ENCODE measurements around the gene SMIM3.
"Not testable (repeated sequence)": the region's sequence is repeated elsewhere in the genome, so short reads cannot be mapped to it uniquely, and the experiment has no call there.

Gene SMIM3

DNA sequence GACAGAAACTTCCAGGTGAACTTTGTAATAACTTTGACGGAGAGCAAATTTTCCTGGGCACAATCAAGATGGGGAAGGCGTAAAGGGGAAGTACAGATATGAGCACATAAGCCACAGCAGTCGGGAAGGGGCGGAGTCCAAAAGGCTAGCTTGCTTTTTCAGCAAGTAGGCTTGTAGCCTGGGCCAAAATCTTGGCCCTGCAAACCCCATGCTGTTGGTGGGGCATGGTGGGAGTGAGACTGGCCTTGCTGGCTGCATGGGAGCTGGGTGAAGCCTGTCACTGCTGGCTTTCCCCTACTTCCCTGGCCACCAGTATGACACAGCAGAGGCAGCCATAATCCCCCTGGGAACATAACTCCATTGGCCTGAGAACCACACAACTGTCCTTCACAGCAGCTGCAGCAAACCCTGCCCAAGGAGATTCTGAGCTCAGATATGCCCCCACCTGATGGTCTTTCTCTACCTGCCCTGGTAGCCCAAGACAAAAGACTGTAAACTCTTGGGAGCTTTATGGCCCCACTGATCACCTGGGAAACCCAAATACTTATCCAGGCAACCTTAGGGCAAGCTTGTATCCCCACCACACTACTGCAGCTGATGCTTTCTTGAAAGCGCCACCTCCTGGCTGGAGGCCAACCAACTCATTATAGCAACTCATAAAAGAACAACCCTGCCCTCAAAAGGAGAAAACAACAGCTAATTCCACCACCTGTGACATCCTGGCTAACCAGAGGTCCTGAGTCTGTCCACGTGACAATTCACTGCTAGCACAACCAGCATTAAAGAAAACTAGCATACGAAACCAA is 43.8 kb upstream of the SMIM3 start:
- H3K9ac ChIP-seq (ENCODE audit: low read length), result no peak overlapping the region
- no peak overlapping the region for H3K4me3 ChIP-seq (ENCODE audit: low read length)
- no peak overlapping the region for H3K27ac ChIP-seq (ENCODE audit: low read length)
- DNase-seq, result no peak
- no peak for TF ChIP-seq EZH2phosphoT487 (IDR thresholded peaks at IDR 0.05; ENCODE audit: low read length)
- TF ChIP-seq, protein P1, sequence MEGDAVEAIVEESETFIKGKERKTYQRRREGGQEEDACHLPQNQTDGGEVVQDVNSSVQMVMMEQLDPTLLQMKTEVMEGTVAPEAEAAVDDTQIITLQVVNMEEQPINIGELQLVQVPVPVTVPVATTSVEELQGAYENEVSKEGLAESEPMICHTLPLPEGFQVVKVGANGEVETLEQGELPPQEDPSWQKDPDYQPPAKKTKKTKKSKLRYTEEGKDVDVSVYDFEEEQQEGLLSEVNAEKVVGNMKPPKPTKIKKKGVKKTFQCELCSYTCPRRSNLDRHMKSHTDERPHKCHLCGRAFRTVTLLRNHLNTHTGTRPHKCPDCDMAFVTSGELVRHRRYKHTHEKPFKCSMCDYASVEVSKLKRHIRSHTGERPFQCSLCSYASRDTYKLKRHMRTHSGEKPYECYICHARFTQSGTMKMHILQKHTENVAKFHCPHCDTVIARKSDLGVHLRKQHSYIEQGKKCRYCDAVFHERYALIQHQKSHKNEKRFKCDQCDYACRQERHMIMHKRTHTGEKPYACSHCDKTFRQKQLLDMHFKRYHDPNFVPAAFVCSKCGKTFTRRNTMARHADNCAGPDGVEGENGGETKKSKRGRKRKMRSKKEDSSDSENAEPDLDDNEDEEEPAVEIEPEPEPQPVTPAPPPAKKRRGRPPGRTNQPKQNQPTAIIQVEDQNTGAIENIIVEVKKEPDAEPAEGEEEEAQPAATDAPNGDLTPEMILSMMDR (IDR thresholded peaks at IDR 0.05; ENCODE audit: low read length), result no peak
- TF ChIP-seq EZH2 (optimal IDR thresholded peaks at IDR 0.05; ENCODE audit: low read depth, low read length), result no peak
- peaks cover 52% of the 10 kb centered on the region for H3K79me2 ChIP-seq (ENCODE audit: low read length)
- no peaks in the 10 kb centered on the region; the same call in 1 of the 2 replicates for H3K36me3 ChIP-seq (replicated peaks; ENCODE audit: insufficient read depth, low read length)
- no peaks in the 10 kb centered on the region for H3K9me2 ChIP-seq (replicated peaks; ENCODE audit: insufficient read depth, low read length)
- no peaks in the 10 kb centered on the region for H4K20me1 ChIP-seq (ENCODE audit: insufficient read depth, low read length)
- no peak overlapping the region for H3K4me2 ChIP-seq (ENCODE audit: low read depth, low read length)
- no peak overlapping the region for H2AFZ ChIP-seq (ENCODE audit: low read length)
- no peaks in the 10 kb centered on the region for H3F3A ChIP-seq (ENCODE audit: insufficient read depth, low read length)
- H3K4me1 ChIP-seq (ENCODE audit: low read length), result peaks cover 10% of the 10 kb centered on the region
- H3K9me3 ChIP-seq (replicated peaks; ENCODE audit: insufficient read depth, low read length), result no peaks in the 10 kb centered on the region
- H3K27me3 ChIP-seq (replicated peaks; ENCODE audit: insufficient read depth, low read length), result no peaks in the 10 kb centered on the region

GRCh38 chr5:150738862-150739261 is 39.7 kb upstream of the SMIM3 start:
- Histone ChIP-seq H3K9me2 (replicated peaks; ENCODE audit: insufficient read depth, low read length) (no peaks in the 10 kb centered on the region), H3K27ac (ENCODE audit: low read length) (no peak overlapping the region), H3K9ac (ENCODE audit: low read length) (no peak overlapping the region), H3K36me3 (replicated peaks; ENCODE audit: insufficient read depth, low read length) (no peaks in the 10 kb centered on the region; the same call in 1 of the 2 replicates), H3K79me2 (ENCODE audit: low read length) (peaks cover 70% of the 10 kb centered on the region), H4K20me1 (ENCODE audit: insufficient read depth, low read length) (no peaks in the 10 kb centered on the region), H3K27me3 (replicated peaks; ENCODE audit: insufficient read depth, low read length) (no peaks in the 10 kb centered on the region), H3K9me3 (replicated peaks; ENCODE audit: insufficient read depth, low read length) (no peaks in the 10 kb centered on the region), H3F3A (ENCODE audit: insufficient read depth, low read length) (no peaks in the 10 kb centered on the region), H3K4me3 (ENCODE audit: low read length) (no peak overlapping the region), H3K4me1 (ENCODE audit: low read length) (peaks cover 10% of the 10 kb centered on the region), H3K4me2 (ENCODE audit: low read depth, low read length) (no peak overlapping the region), H2AFZ (ENCODE audit: low read length) (no peak overlapping the region)
- DNase-seq, result no peak
- no peak for TF ChIP-seq EZH2 (optimal IDR thresholded peaks at IDR 0.05; ENCODE audit: low read depth, low read length)

DNA sequence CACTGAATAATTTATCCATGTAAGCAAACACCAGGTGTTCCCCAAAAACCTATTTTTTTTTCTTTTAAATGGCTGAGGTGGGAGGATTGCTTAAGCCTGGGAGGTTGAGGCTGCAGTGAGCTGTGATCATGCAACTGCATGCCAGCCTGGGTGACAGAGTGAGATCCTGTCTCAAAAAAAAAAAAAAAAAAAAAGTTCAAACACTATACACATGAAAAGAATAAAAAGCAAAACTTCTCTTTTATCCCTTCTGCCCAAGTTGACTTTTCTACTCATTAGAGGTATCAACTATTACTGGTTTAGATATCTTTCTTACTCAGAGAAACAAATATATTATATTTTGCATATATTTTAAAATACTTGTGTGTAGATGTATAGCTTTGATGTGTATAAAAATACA is 37.6 kb upstream of the SMIM3 start:
- H3K4me3 ChIP-seq (ENCODE audit: low read length), result no peak overlapping the region
- H3K9me2 ChIP-seq (replicated peaks; ENCODE audit: insufficient read depth, low read length), result no peaks in the 10 kb centered on the region
- H2AFZ ChIP-seq (ENCODE audit: low read length), result no peak overlapping the region
- H3K4me2 ChIP-seq (ENCODE audit: low read depth, low read length), result no peak overlapping the region
- TF ChIP-seq, protein P1 (IDR thresholded peaks at IDR 0.05; ENCODE audit: low read length), result no peak
- TF ChIP-seq EZH2phosphoT487 (IDR thresholded peaks at IDR 0.05; ENCODE audit: low read length) (no peak), EZH2 (optimal IDR thresholded peaks at IDR 0.05; ENCODE audit: low read depth, low read length) (no peak)
- no peaks in the 10 kb centered on the region for H3F3A ChIP-seq (ENCODE audit: insufficient read depth, low read length)
- H3K27me3 ChIP-seq (replicated peaks; ENCODE audit: insufficient read depth, low read length), result no peaks in the 10 kb centered on the region
- no peaks in the 10 kb centered on the region for H3K9me3 ChIP-seq (replicated peaks; ENCODE audit: insufficient read depth, low read length)
- H4K20me1 ChIP-seq (ENCODE audit: insufficient read depth, low read length), result no peaks in the 10 kb centered on the region
- no peaks in the 10 kb centered on the region for H3K36me3 ChIP-seq (replicated peaks; ENCODE audit: insufficient read depth, low read length)
- peaks cover 50% of the 10 kb centered on the region for H3K79me2 ChIP-seq (ENCODE audit: low read length)
- no peak for DNase-seq
- H3K27ac ChIP-seq (ENCODE audit: low read length), result no peak overlapping the region
- H3K4me1 ChIP-seq (ENCODE audit: low read length), result peaks cover 10% of the 10 kb centered on the region
- H3K9ac ChIP-seq (ENCODE audit: low read length), result no peak overlapping the region

- not testable (repeated sequence) for H3K4me1 ChIP-seq (ENCODE audit: low read length); H3K9me2 ChIP-seq (replicated peaks; ENCODE audit: insufficient read depth, low read length); H2AFZ ChIP-seq (ENCODE audit: low read length); H3F3A ChIP-seq (ENCODE audit: insufficient read depth, low read length); H3K36me3 ChIP-seq (replicated peaks; ENCODE audit: insufficient read depth, low read length); H3K4me3 ChIP-seq (ENCODE audit: low read length); H3K4me2 ChIP-seq (ENCODE audit: low read depth, low read length); DNase-seq; H3K9me3 ChIP-seq (replicated peaks; ENCODE audit: insufficient read depth, low read length); H3K27me3 ChIP-seq (replicated peaks; ENCODE audit: insufficient read depth, low read length); H3K9ac ChIP-seq (ENCODE audit: low read length); H4K20me1 ChIP-seq (ENCODE audit: insufficient read depth, low read length); H3K27ac ChIP-seq (ENCODE audit: low read length)
- H3K79me2 ChIP-seq (ENCODE audit: low read length), result peaks cover 37% of the 10 kb centered on the region
Observed at GRCh38 chr5:150742455-150743141, 36.0 kb upstream of the SMIM3 start.

- H3K27me3 ChIP-seq (replicated peaks; ENCODE audit: insufficient read depth, low read length); H3K9me2 ChIP-seq (replicated peaks; ENCODE audit: insufficient read depth, low read length); H3K36me3 ChIP-seq (replicated peaks; ENCODE audit: insufficient read depth, low read length); H2AFZ ChIP-seq (ENCODE audit: low read length); H3K9ac ChIP-seq (ENCODE audit: low read length); H3K9me3 ChIP-seq (replicated peaks; ENCODE audit: insufficient read depth, low read length); H3K27ac ChIP-seq (ENCODE audit: low read length); H3K4me3 ChIP-seq (ENCODE audit: low read length); H3K4me2 ChIP-seq (ENCODE audit: low read depth, low read length); DNase-seq; H3K4me1 ChIP-seq (ENCODE audit: low read length); H3F3A ChIP-seq (ENCODE audit: insufficient read depth, low read length); H4K20me1 ChIP-seq (ENCODE audit: insufficient read depth, low read length): not testable (repeated sequence)
- peaks cover 33% of the 10 kb centered on the region for H3K79me2 ChIP-seq (ENCODE audit: low read length)
Observed at GRCh38 chr5:150743142-150743488, 35.4 kb upstream of the SMIM3 start.
